K562 (cell line): ENCODE results near the gene TOX2. TPM values are rescaled to one million over a fixed set of nuclear protein-coding genes. Genes with fewer than 3 reads are reported as not detected.
A peak's percentile ranks its signal among the peaks of the same experiment; 100 is the strongest.

ENCODE experiments used
- ATAC-seq: fragments of 200-7000 bp; cut with Tn5 transposase; 3 replicates; pipeline ENCODE4 v1.9.1; 2020; ENCODE audit warnings: moderate library complexity
- BruUV-seq: library from RNA; stranded (reverse); fragments of 400-500 nt; replicated peaks from 2 replicates; lab custom pipeline; 2021; lab: Mats Ljungman, UMichigan
- CTCF ChIA-PET: fragments of 300-600 bp; formaldehyde crosslinking; extraction: SDS; loops from one replicate; lab custom pipeline; 2021; ENCODE audit warnings: low intra/inter-chr PET ratio; lab: Yijun Ruan, JAX
- POLR2A ChIA-PET: fragments of 300-600, 350-650 bp; sonication (Branson Sonifier 250); formaldehyde crosslinking; extraction: SDS; loops from one replicate; lab custom pipeline; 2021; ENCODE audit warnings: antibody characterized with exemption, inconsistent platforms; lab: Yijun Ruan, JAX
- DNase-seq, 4 experiments: peaks; one replicate each; pipeline versions ENCODE4 v3.0.0 to v3.0.0-alpha.2; 2011 to 2018; ENCODE audit warnings: low spot score in 3 of 4, mixed read lengths in 3 of 4; ENCODE audit errors: extremely low read depth in 1 of 4
- FAIRE-seq: peaks from 2 replicates; lab custom pipeline; 2011; peaks lifted over from hg19 to GRCh38; lab: Jason Lieb, UNC
- H2AFZ ChIP-seq: 2 replicates; pipeline ENCODE4 v1.6.0; 2011; ENCODE audit warnings: low read depth, low read length, control low read depth, inconsistent platforms
- H3K27ac ChIP-seq: fragments of 200-600 bp; 3 replicates; pipeline ENCODE4 v1.8.0; 2011; ENCODE audit warnings: low read depth, mild to moderate bottlenecking, control low read depth, inconsistent platforms, low read length, moderate library complexity, mixed read lengths; ENCODE audit errors: extremely low read depth
- H3K27me3 ChIP-seq, 2 experiments: fragments of 300-600 bp in 1 of 2; 2 replicates in 1 of 2; 3 replicates in 1 of 2; pipeline versions ENCODE4 v1.6.0 to v1.8.0; 2011; ENCODE audit warnings: inconsistent platforms in 2 of 2, low read length in 2 of 2, mild to moderate bottlenecking in 1 of 2, mixed read lengths in 1 of 2, moderate library complexity in 1 of 2; ENCODE audit not compliant: control insufficient read depth in 2 of 2, insufficient read depth in 2 of 2
- H3K36me3 ChIP-seq: fragments of 300-600 bp; 3 replicates; pipeline ENCODE4 v1.8.0; 2011; ENCODE audit warnings: mild to moderate bottlenecking, low read length, inconsistent platforms; ENCODE audit not compliant: control insufficient read depth, insufficient read depth
- H3K4me1 ChIP-seq, 2 experiments: fragments of 200-600 bp in 1 of 2; replicated peaks in 1 of 2; 2 replicates in 1 of 2; 3 replicates in 1 of 2; pipeline versions ENCODE4 v1.5.1 to v1.8.0; 2011; ENCODE audit warnings: inconsistent platforms in 2 of 2, low read length in 2 of 2, mild to moderate bottlenecking in 1 of 2, mixed read lengths in 1 of 2, moderate library complexity in 1 of 2; ENCODE audit not compliant: control insufficient read depth in 2 of 2, insufficient read depth in 2 of 2
- H3K4me2 ChIP-seq: 2 replicates; pipeline ENCODE4 v1.6.1; 2011; ENCODE audit warnings: low read length, control low read depth, inconsistent platforms, mixed read lengths; ENCODE audit not compliant: insufficient read depth
- H3K4me3 ChIP-seq: fragments of 200-600 bp; sonication (generic), shearing (Covaris generic); 2 replicates; pipeline ENCODE4 v1.5.1; 2016; ENCODE audit warnings: control low read depth, inconsistent platforms
- H3K79me2 ChIP-seq: fragments of 200-600 bp; 3 replicates; pipeline ENCODE4 v1.8.0; 2011; ENCODE audit warnings: low read length, inconsistent platforms; ENCODE audit not compliant: control insufficient read depth, insufficient read depth
- H3K9ac ChIP-seq, 2 experiments: 2 replicates each; pipeline versions ENCODE4 v1.6.0 to v1.6.1; 2011; ENCODE audit warnings: low read depth in 2 of 2, low read length in 2 of 2, control low read depth in 1 of 2, inconsistent platforms in 1 of 2, mild to moderate bottlenecking in 1 of 2, mixed read lengths in 1 of 2; ENCODE audit not compliant: insufficient read depth in 1 of 2
- H3K9me1 ChIP-seq: one replicate; pipeline ENCODE4 v1.6.0; 2011; ENCODE audit warnings: inconsistent platforms, mild to moderate bottlenecking, low read length, moderate library complexity; ENCODE audit not compliant: control insufficient read depth, insufficient read depth
- H3K9me3 ChIP-seq: replicated peaks from 2 replicates; pipeline ENCODE4 v1.5.1; 2011; ENCODE audit warnings: low read depth, low read length, inconsistent platforms; ENCODE audit not compliant: control insufficient read depth, insufficient read depth
- H4K20me1 ChIP-seq: replicated peaks from 2 replicates; pipeline ENCODE4 v1.6.1; 2011; ENCODE audit warnings: low read length, inconsistent platforms, mixed read lengths; ENCODE audit not compliant: control insufficient read depth, insufficient read depth
- SREBF1 ChIP-seq: fragments of 150-350 bp; IDR thresholded peaks from 2 replicates; pipeline ENCODE4 v1.6.1; 2014; ENCODE audit warnings: antibody characterized with exemption, low read depth, low read length, borderline replicate concordance
- XRCC5 ChIP-seq: fragments of 200-400 bp; formaldehyde crosslinking; IDR thresholded peaks from 2 replicates; pipeline ENCODE4 v1.6.1; 2017; ENCODE audit warnings: low read depth, mild to moderate bottlenecking, low read length
- ZNF146 ChIP-seq: IDR thresholded peaks from one replicate; pipeline ENCODE4 v1.6.1; 2018; ENCODE audit warnings: missing compliant biosample characterization; ENCODE audit not compliant: unreplicated experiment
- WGBS: fragments of 100-300 bp; shearing (Covaris generic); methylation state at CpG from one replicate; pipeline ENCODE4 v1.1.6; 2016; ENCODE audit warnings: low coverage, mixed read lengths; ENCODE audit not compliant: insufficient coverage; ENCODE audit errors: missing lambda C conversion rate; 5-methylcytosine and 5-hydroxymethylcytosine counted together
- in situ Hi-C: fragments of 300-500 bp; cut with MboI; formaldehyde crosslinking; loops from 4 replicates; pipeline ENCODE4 v1.15.0; 2018; ENCODE audit warnings: inconsistent platforms, mixed read lengths
- intact Hi-C: fragments of 100-400 bp; cut with micrococcal nuclease; formaldehyde crosslinking; loops from 2 replicates; pipeline ENCODE4 v1.14.2; 2022
- polyA plus RNA-seq, 8 experiments: library from polyadenylated mRNA; depleted of rRNA in 4 of 8; stranded (reverse) in 5 of 8; unstranded in 3 of 8; fragments of >200 nt; fragmentation: Nextera tagmentation in 2 of 8; fragmentation: Illumina TruSeq in 1 of 8; extraction: Ambion mirVana in 2 of 8; extraction: Trizol in 1 of 8; gene quantifications; 2 replicates each; pipeline versions ENCODE4 v1.2.1 to v1.2.3, GENCODE V29; 2011 to 2014; ENCODE audit warnings: inconsistent platforms in 1 of 8, missing spikeins in 1 of 8
- total RNA-seq, 7 experiments: library from RNA; depleted of rRNA in 6 of 7; stranded (reverse); fragments of >200 nt in 6 of 7; fragmentation: Illumina TruSeq in 2 of 7; extraction: Trizol in 2 of 7; gene quantifications; 2 replicates each; pipeline versions ENCODE4 v1.2.1 to v1.2.3, GENCODE V29; 2011 to 2021; ENCODE audit warnings: low replicate concordance in 1 of 7

TOX2 gene
- total and polyA plus RNA-seq, 9 of the 15 experiments (the other 6 are each of a cell fraction or from before 2014, with no cell fraction given), result not detected

DNA sequence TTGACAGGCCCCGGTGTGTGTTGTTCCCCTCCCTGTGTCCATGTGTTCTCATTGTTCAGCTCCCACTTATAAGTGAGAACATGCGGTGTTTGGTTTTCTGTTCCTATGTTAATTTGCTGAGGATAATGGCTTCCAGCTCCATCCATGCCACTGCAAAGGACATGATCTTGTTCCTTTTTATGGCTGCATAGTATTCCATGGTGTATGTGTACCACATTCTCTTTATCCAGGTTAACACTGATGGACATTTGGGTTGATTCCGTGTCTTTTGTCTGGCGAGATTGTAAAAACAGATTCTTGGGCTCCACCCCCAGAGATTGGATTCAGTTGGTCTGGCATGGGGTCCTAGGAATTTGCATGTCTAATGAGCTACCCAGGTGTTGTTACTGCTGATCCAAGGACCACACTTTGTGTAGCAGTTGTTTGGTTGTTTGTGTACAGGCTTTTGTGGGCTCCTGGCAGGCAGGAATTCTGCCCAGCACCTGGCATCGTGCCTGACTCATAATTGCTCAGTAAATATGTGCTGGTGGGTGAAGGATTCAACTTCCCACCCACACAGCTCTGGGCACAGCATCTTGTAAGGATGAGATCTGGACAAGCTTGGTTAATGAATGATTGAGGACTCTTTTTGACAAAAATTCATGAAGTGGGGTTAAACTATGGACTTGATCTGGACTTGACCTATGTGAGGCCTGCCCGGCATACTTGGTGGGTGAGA is 5.2 kb downstream of the TOX2 start:
- H3K27ac ChIP-seq, result no peak overlapping the region
- FAIRE-seq (no peak), ATAC-seq (no peak), DNase-seq (no peak)
- peaks cover 0 to 15% of the 10 kb centered on the region in 2 experiments; a peak in 2 of 5 replicates for H3K4me1 ChIP-seq
- no peaks in the 10 kb centered on the region for H4K20me1 ChIP-seq
- H3K4me3 ChIP-seq, result no peak overlapping the region
- H3K9ac ChIP-seq, result no peak overlapping the region
- intact Hi-C loops, result no loop called here
- ChIA-PET POLR2A (no interaction called here), CTCF (no interaction called here)
- H3K27me3 ChIP-seq, result peaks cover 0 to 23% of the 10 kb centered on the region in 2 experiments; a peak in 3 of 5 replicates
- no peaks in the 10 kb centered on the region for H3K9me3 ChIP-seq
- H3K4me2 ChIP-seq, result no peak overlapping the region
- no peak overlapping the region for H2AFZ ChIP-seq
- in situ Hi-C loops, result no loop called here
- no peaks in the 10 kb centered on the region for H3K9me1 ChIP-seq
- TF ChIP-seq ZNF146, result peak; percentile 15
- no peak for TF ChIP-seq XRCC5
- under 1% methylated on average over 6 of the region's 6 CpGs for WGBS
- no TSS peak for BruUV-seq
- H3K79me2 ChIP-seq, result no peaks in the 10 kb centered on the region
- no peaks in the 10 kb centered on the region for H3K36me3 ChIP-seq

DNA sequence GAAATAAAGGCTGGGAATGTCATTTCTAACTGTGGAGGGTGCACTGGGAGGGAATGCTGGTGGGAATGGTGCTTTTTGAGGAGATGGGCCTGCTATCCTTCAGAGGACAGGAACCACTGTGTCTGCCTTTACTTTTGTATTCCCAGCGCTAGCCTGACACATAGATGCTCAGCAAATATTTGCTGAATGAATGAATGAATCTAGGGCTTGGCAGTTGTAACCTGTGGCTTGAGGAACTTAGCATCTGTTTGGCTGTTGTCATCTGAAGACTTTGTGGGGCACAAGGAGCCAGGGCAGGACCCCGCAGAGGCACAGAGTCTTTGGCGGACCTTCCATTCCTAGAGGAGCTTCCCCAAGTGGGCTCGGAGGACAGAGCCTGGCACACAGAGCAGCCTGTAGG is 6.1 kb downstream of the TOX2 start:
- Histone ChIP-seq H3K27ac (no peak overlapping the region), H3K36me3 (no peaks in the 10 kb centered on the region), H3K4me2 (no peak overlapping the region), H3K9me3 (no peaks in the 10 kb centered on the region), H2AFZ (no peak overlapping the region), H3K27me3 (peaks cover 0 to 18% of the 10 kb centered on the region in 2 experiments; a peak in 2 of 5 replicates), H3K9ac (no peak overlapping the region), H4K20me1 (no peaks in the 10 kb centered on the region), H3K4me3 (no peak overlapping the region), H3K9me1 (no peaks in the 10 kb centered on the region), H3K79me2 (no peaks in the 10 kb centered on the region), H3K4me1 (peaks cover 0 to 6% of the 10 kb centered on the region in 2 experiments; a peak in 2 of 5 replicates)
- ATAC-seq (no peak), DNase-seq (no peak), FAIRE-seq (no peak)
- BruUV-seq, result no TSS peak
- 8% methylated on average over 3 of the region's 4 CpGs for WGBS
- TF ChIP-seq SREBF1, result no peak
- intact Hi-C loops, result no loop called here
- in situ Hi-C loops, result no loop called here
- POLR2A ChIA-PET, result no interaction called here
- CTCF ChIA-PET, result no interaction called here
